Measurements from ENCODE around the gene BTLA.
"Not testable (repeated sequence)": the region's sequence is repeated elsewhere in the genome, so short reads cannot be mapped to it uniquely, and the experiment has no call there.

BTLA gene

GRCh38 chr3:112519424-112520001, 20.2 kb upstream of the BTLA start:
- CTCF ChIA-PET = interaction anchor here (1.1 kb wide), 1 partner anchor 226 kb away, joined by 4 read pairs; the partner anchor contains the start of gene SLC9C1
- DNase-seq (ENCODE audit: extremely low spot score) = peak; percentile 46
- no peak for TF ChIP-seq FOXM1 (IDR thresholded peaks at IDR 0.05; ENCODE audit: borderline replicate concordance)
- TF ChIP-seq LEF1 (IDR thresholded peaks at IDR 0.05; ENCODE audit: borderline replicate concordance) = no peak
- POLR2A ChIA-PET = no interaction called here

GRCh38 chr3:112518970-112519369, 19.7 kb upstream of the BTLA start:
- DNase-seq (ENCODE audit: extremely low spot score); CTCF ChIA-PET; POLR2A ChIA-PET: not testable (repeated sequence)

GRCh38 chr3:112514527-112515128, 15.4 kb upstream of the BTLA start:
- TF ChIP-seq PKNOX1 (IDR thresholded peaks at IDR 0.05) (no peak), SP1 (IDR thresholded peaks at IDR 0.05) (no peak), ZNF384 (IDR thresholded peaks at IDR 0.05) (no peak), FOXM1 (IDR thresholded peaks at IDR 0.05; ENCODE audit: borderline replicate concordance) (no peak), CTBP1 (IDR thresholded peaks at IDR 0.05; ENCODE audit: borderline replicate concordance) (no peak), ELF4 (IDR thresholded peaks at IDR 0.05) (no peak)
- ChIA-PET POLR2A (no interaction called here), CTCF (no interaction called here)
- no peak for DNase-seq (ENCODE audit: extremely low spot score)

GRCh38 chr3:112512320-112512719, 13.0 kb upstream of the BTLA start:
- DNase-seq (ENCODE audit: extremely low spot score) = no peak
- ChIA-PET CTCF (no interaction called here), POLR2A (no interaction called here)
- TF ChIP-seq L3MBTL2 (conservative IDR thresholded peaks at IDR 0.05) = no peak
- no peak for TF ChIP-seq ELF4 (IDR thresholded peaks at IDR 0.05)
- no peak for TF ChIP-seq FOXM1 (IDR thresholded peaks at IDR 0.05; ENCODE audit: borderline replicate concordance)
- TF ChIP-seq PKNOX1 (IDR thresholded peaks at IDR 0.05) = no peak
- no peak for TF ChIP-seq ARNT (IDR thresholded peaks at IDR 0.05)
- TF ChIP-seq NFRKB (IDR thresholded peaks at IDR 0.05) = no peak
- TF ChIP-seq FOXA1 (IDR thresholded peaks at IDR 0.05) = no peak
- TF ChIP-seq ZNF384 (IDR thresholded peaks at IDR 0.05) = no peak
- TF ChIP-seq LEF1 (IDR thresholded peaks at IDR 0.05; ENCODE audit: borderline replicate concordance) = no peak
- no peak for TF ChIP-seq SUZ12 (IDR thresholded peaks at IDR 0.05)
- no peak for TF ChIP-seq SP1 (IDR thresholded peaks at IDR 0.05)
- no peak for TF ChIP-seq BHLHE40 (IDR thresholded peaks at IDR 0.05; ENCODE audit: borderline replicate concordance)
- no peak for TF ChIP-seq FOXK2 (IDR thresholded peaks at IDR 0.05)
- TF ChIP-seq CTBP1 (IDR thresholded peaks at IDR 0.05; ENCODE audit: borderline replicate concordance) = no peak
- no peak for TF ChIP-seq TARDBP (IDR thresholded peaks at IDR 0.05)
- no peak for TF ChIP-seq HDGF (IDR thresholded peaks at IDR 0.05; ENCODE audit: borderline replicate concordance)

GRCh38 chr3:112508860-112509259, 9.6 kb upstream of the BTLA start:
- no peak for TF ChIP-seq ARNT (IDR thresholded peaks at IDR 0.05)
- TF ChIP-seq LEF1 (IDR thresholded peaks at IDR 0.05; ENCODE audit: borderline replicate concordance) = no peak
- no peak for TF ChIP-seq ZNF384 (IDR thresholded peaks at IDR 0.05)
- no peak for TF ChIP-seq NFRKB (IDR thresholded peaks at IDR 0.05)
- no peak for TF ChIP-seq FOXK2 (IDR thresholded peaks at IDR 0.05)
- TF ChIP-seq TARDBP (IDR thresholded peaks at IDR 0.05) = no peak
- TF ChIP-seq CTBP1 (IDR thresholded peaks at IDR 0.05; ENCODE audit: borderline replicate concordance) = no peak
- TF ChIP-seq L3MBTL2 (conservative IDR thresholded peaks at IDR 0.05) = no peak
- no peak for TF ChIP-seq FOXM1 (IDR thresholded peaks at IDR 0.05; ENCODE audit: borderline replicate concordance)
- TF ChIP-seq HDGF (IDR thresholded peaks at IDR 0.05; ENCODE audit: borderline replicate concordance) = no peak
- TF ChIP-seq FOXA1 (IDR thresholded peaks at IDR 0.05) = no peak
- no peak for TF ChIP-seq PKNOX1 (IDR thresholded peaks at IDR 0.05)
- no peak for TF ChIP-seq SUZ12 (IDR thresholded peaks at IDR 0.05)
- TF ChIP-seq SP1 (IDR thresholded peaks at IDR 0.05) = no peak
- TF ChIP-seq BHLHE40 (IDR thresholded peaks at IDR 0.05; ENCODE audit: borderline replicate concordance) = no peak
- TF ChIP-seq ELF4 (IDR thresholded peaks at IDR 0.05) = no peak
- no peak for DNase-seq (ENCODE audit: extremely low spot score)
- ChIA-PET CTCF (no interaction called here), POLR2A (no interaction called here)

GRCh38 chr3:112508261-112508660, 9.0 kb upstream of the BTLA start:
- ChIA-PET POLR2A (no interaction called here), CTCF (no interaction called here)
- TF ChIP-seq LEF1 (IDR thresholded peaks at IDR 0.05; ENCODE audit: borderline replicate concordance) (no peak), PKNOX1 (IDR thresholded peaks at IDR 0.05) (no peak), BHLHE40 (IDR thresholded peaks at IDR 0.05; ENCODE audit: borderline replicate concordance) (no peak), ELF4 (IDR thresholded peaks at IDR 0.05) (no peak), TARDBP (IDR thresholded peaks at IDR 0.05) (no peak), FOXA1 (IDR thresholded peaks at IDR 0.05) (no peak), CTBP1 (IDR thresholded peaks at IDR 0.05; ENCODE audit: borderline replicate concordance) (no peak), ZNF384 (IDR thresholded peaks at IDR 0.05) (no peak)
- DNase-seq (ENCODE audit: extremely low spot score) = no peak

Data from HEK293T (cell line).